Measurements from ENCODE around the gene TTC23L.

Gene TTC23L

GRCh38 chr5:34929134-34929719 is 90.3 kb downstream of the TTC23L start, which contains the start of gene DNAJC21:
Gene DNAJC21 (plus strand): TSS chr5:34929559. CDS start chr5:34929820, 261 bp downstream.
- Histone ChIP-seq H3K4me3 (ENCODE audit: insufficient read depth, low read depth, low read length) (peak within 1 kb of the TSS; percentile 80), H3K27me3 (ENCODE audit: control insufficient read depth, insufficient read depth, low read length, poor library complexity, severe bottlenecking) (no peaks in the 10 kb centered on the region), H3K4me1 (ENCODE audit: control insufficient read depth, insufficient read depth, low read length) (peaks cover 5% of the 10 kb centered on the region), H3K27ac (ENCODE audit: insufficient read depth, low read depth, low read length, poor library complexity, severe bottlenecking) (peak within 1 kb of the TSS; percentile 73), H3K36me3 (ENCODE audit: control insufficient read depth, insufficient read depth, low read length) (peaks cover 8% of the 10 kb centered on the region), H3K9me3 (ENCODE audit: control insufficient read depth, low read length) (no peaks in the 10 kb centered on the region)
- 0% methylated on average over 63 of the region's 63 CpGs for WGBS, 2 experiments

- Histone ChIP-seq H3K36me3 (ENCODE audit: control insufficient read depth, insufficient read depth, low read length) (peaks cover 7% of the 10 kb centered on the region), H3K4me1 (ENCODE audit: control insufficient read depth, insufficient read depth, low read length) (peaks cover 5% of the 10 kb centered on the region), H3K27me3 (ENCODE audit: control insufficient read depth, insufficient read depth, low read length, poor library complexity, severe bottlenecking) (no peaks in the 10 kb centered on the region), H3K27ac (ENCODE audit: insufficient read depth, low read depth, low read length, poor library complexity, severe bottlenecking) (peak overlapping the region; percentile 73), H3K4me3 (ENCODE audit: insufficient read depth, low read depth, low read length) (peak overlapping the region; percentile 80), H3K9me3 (ENCODE audit: control insufficient read depth, low read length) (no peaks in the 10 kb centered on the region)
- WGBS, 2 experiments = 0% methylated on average over 70 of the region's 70 CpGs
Observed at GRCh38 chr5:34929720-34930461, 90.9 kb downstream of the TTC23L start.

GRCh38 chr5:34930462-34930844 is 91.5 kb downstream of the TTC23L start:
- H3K9me3 ChIP-seq (ENCODE audit: control insufficient read depth, low read length) = no peaks in the 10 kb centered on the region
- H3K4me3 ChIP-seq (ENCODE audit: insufficient read depth, low read depth, low read length) = peak overlapping the region; percentile 80
- no peaks in the 10 kb centered on the region for H3K27me3 ChIP-seq (ENCODE audit: control insufficient read depth, insufficient read depth, low read length, poor library complexity, severe bottlenecking)
- no peak overlapping the region for H3K27ac ChIP-seq (ENCODE audit: insufficient read depth, low read depth, low read length, poor library complexity, severe bottlenecking)
- WGBS, 2 experiments = 2% methylated on average over 3 of the region's 3 CpGs
- H3K36me3 ChIP-seq (ENCODE audit: control insufficient read depth, insufficient read depth, low read length) = peaks cover 4% of the 10 kb centered on the region
- peaks cover 5% of the 10 kb centered on the region for H3K4me1 ChIP-seq (ENCODE audit: control insufficient read depth, insufficient read depth, low read length)

GRCh38 chr5:34930870-34931269 is 91.9 kb downstream of the TTC23L start:
- H3K4me3 ChIP-seq (ENCODE audit: insufficient read depth, low read depth, low read length) = peak overlapping the region; percentile 80
- H3K27ac ChIP-seq (ENCODE audit: insufficient read depth, low read depth, low read length, poor library complexity, severe bottlenecking) = no peak overlapping the region
- peaks cover 5% of the 10 kb centered on the region for H3K4me1 ChIP-seq (ENCODE audit: control insufficient read depth, insufficient read depth, low read length)
- H3K9me3 ChIP-seq (ENCODE audit: control insufficient read depth, low read length) = no peaks in the 10 kb centered on the region
- H3K36me3 ChIP-seq (ENCODE audit: control insufficient read depth, insufficient read depth, low read length) = peaks cover 4% of the 10 kb centered on the region
- no peaks in the 10 kb centered on the region for H3K27me3 ChIP-seq (ENCODE audit: control insufficient read depth, insufficient read depth, low read length, poor library complexity, severe bottlenecking)
- WGBS, 2 experiments = 75 to 80% methylated on average over 4 of the region's 4 CpGs

GRCh38 chr5:34932947-34933346 is 94.0 kb downstream of the TTC23L start:
- Histone ChIP-seq H3K27me3 (ENCODE audit: control insufficient read depth, insufficient read depth, low read length, poor library complexity, severe bottlenecking) (no peaks in the 10 kb centered on the region), H3K36me3 (ENCODE audit: control insufficient read depth, insufficient read depth, low read length) (peaks cover 13% of the 10 kb centered on the region), H3K4me1 (ENCODE audit: control insufficient read depth, insufficient read depth, low read length) (peaks cover 5% of the 10 kb centered on the region), H3K27ac (ENCODE audit: insufficient read depth, low read depth, low read length, poor library complexity, severe bottlenecking) (no peak overlapping the region), H3K4me3 (ENCODE audit: insufficient read depth, low read depth, low read length) (no peak overlapping the region), H3K9me3 (ENCODE audit: control insufficient read depth, low read length) (no peaks in the 10 kb centered on the region)
- WGBS, 2 experiments = 83 to 96% methylated on average over 1 to 2 of the region's 2 CpGs

- Histone ChIP-seq H3K9me3 (ENCODE audit: control insufficient read depth, low read length) (no peaks in the 10 kb centered on the region), H3K4me1 (ENCODE audit: control insufficient read depth, insufficient read depth, low read length) (no peaks in the 10 kb centered on the region), H3K4me3 (ENCODE audit: insufficient read depth, low read depth, low read length) (no peak overlapping the region), H3K27ac (ENCODE audit: insufficient read depth, low read depth, low read length, poor library complexity, severe bottlenecking) (no peak overlapping the region), H3K27me3 (ENCODE audit: control insufficient read depth, insufficient read depth, low read length, poor library complexity, severe bottlenecking) (no peaks in the 10 kb centered on the region), H3K36me3 (ENCODE audit: control insufficient read depth, insufficient read depth, low read length) (peaks cover 31% of the 10 kb centered on the region)
- WGBS, 2 experiments = 94 to 98% methylated on average over 3 of the region's 3 CpGs
Observed at GRCh38 chr5:34941936-34942335, 103.0 kb downstream of the TTC23L start.

GRCh38 chr5:34944044-34944443 is 105.1 kb downstream of the TTC23L start:
- Histone ChIP-seq H3K9me3 (ENCODE audit: control insufficient read depth, low read length) (no peaks in the 10 kb centered on the region), H3K27ac (ENCODE audit: insufficient read depth, low read depth, low read length, poor library complexity, severe bottlenecking) (no peak overlapping the region), H3K27me3 (ENCODE audit: control insufficient read depth, insufficient read depth, low read length, poor library complexity, severe bottlenecking) (no peaks in the 10 kb centered on the region), H3K4me3 (ENCODE audit: insufficient read depth, low read depth, low read length) (no peak overlapping the region), H3K36me3 (ENCODE audit: control insufficient read depth, insufficient read depth, low read length) (peaks cover 26% of the 10 kb centered on the region), H3K4me1 (ENCODE audit: control insufficient read depth, insufficient read depth, low read length) (no peaks in the 10 kb centered on the region)
- 89 to 97% methylated on average over 2 of the region's 2 CpGs for WGBS, 2 experiments

GRCh38 chr5:34944460-34945047 is 105.6 kb downstream of the TTC23L start:
- Histone ChIP-seq H3K27ac (ENCODE audit: insufficient read depth, low read depth, low read length, poor library complexity, severe bottlenecking) (no peak overlapping the region), H3K27me3 (ENCODE audit: control insufficient read depth, insufficient read depth, low read length, poor library complexity, severe bottlenecking) (no peaks in the 10 kb centered on the region), H3K4me1 (ENCODE audit: control insufficient read depth, insufficient read depth, low read length) (no peaks in the 10 kb centered on the region), H3K36me3 (ENCODE audit: control insufficient read depth, insufficient read depth, low read length) (peaks cover 26% of the 10 kb centered on the region), H3K4me3 (ENCODE audit: insufficient read depth, low read depth, low read length) (no peak overlapping the region), H3K9me3 (ENCODE audit: control insufficient read depth, low read length) (no peaks in the 10 kb centered on the region)
- 90 to 95% methylated on average over 9 to 11 of the region's 11 CpGs for WGBS, 2 experiments

All from ectodermal cell (in vitro differentiated cells).